Type B pancreatic cell (in vitro differentiated cells): ENCODE data around the gene VPS37B. TPM values are rescaled to one million over a fixed set of nuclear protein-coding genes. Genes with fewer than 3 reads are reported as not detected.

Experiments used
- DNase-seq: peaks from one replicate; pipeline ENCODE4 v3.0.0; 2021; ENCODE audit warnings: mixed read lengths; ENCODE audit not compliant: unreplicated experiment; ENCODE audit errors: extremely low spot score
- H3K27ac Mint-ChIP-seq: 2 replicates; pipeline ENCODE4 v1.8.0; 2021; ENCODE audit warnings: mild to moderate bottlenecking, mixed read lengths
- H3K27me3 Mint-ChIP-seq: 2 replicates; pipeline ENCODE4 v1.8.0; 2021; ENCODE audit warnings: mixed read lengths
- H3K36me3 Mint-ChIP-seq: 2 replicates; pipeline ENCODE4 v1.8.0; 2021; ENCODE audit warnings: mixed read lengths
- H3K4me1 Mint-ChIP-seq: one replicate; pipeline ENCODE4 v1.8.0; 2021; ENCODE audit warnings: mixed read lengths; ENCODE audit not compliant: unreplicated experiment
- H3K4me3 Mint-ChIP-seq: 2 replicates; pipeline ENCODE4 v1.8.0; 2021; ENCODE audit warnings: mild to moderate bottlenecking, mixed read lengths
- H3K9me3 Mint-ChIP-seq: 2 replicates; pipeline ENCODE4 v1.8.0; 2021; ENCODE audit warnings: mixed read lengths
- CTCF ChIP-seq: fragments of 200-600 bp; sonication (generic); conservative IDR thresholded peaks from 2 replicates; pipeline ENCODE4 v1.5.0; 2021; ENCODE audit warnings: antibody characterized with exemption, mild to moderate bottlenecking
- total RNA-seq: library from RNA; stranded (reverse); gene quantifications from 2 replicates; pipeline ENCODE4 v1.2.1, GENCODE V29; 2021; ENCODE audit warnings: low replicate concordance

The VPS37B gene
- total RNA-seq, 1 donor from 2014 or later, result 32.4 TPM

GRCh38 chr12:122839907-122840554, 55.9 kb downstream of the VPS37B start:
- Mint-ChIP-seq H3K27ac (peak overlapping the region; percentile 39), H3K9me3 (no peaks in the 10 kb centered on the region), H3K4me3 (no peak overlapping the region), H3K4me1 (peaks cover 41% of the 10 kb centered on the region), H3K36me3 (no peaks in the 10 kb centered on the region), H3K27me3 (peaks cover 7% of the 10 kb centered on the region)
- no peak for DNase-seq
- TF ChIP-seq CTCF, result no peak

- peaks cover 41% of the 10 kb centered on the region for H3K4me1 Mint-ChIP-seq
- peaks cover 10% of the 10 kb centered on the region for H3K27me3 Mint-ChIP-seq
- no peaks in the 10 kb centered on the region for H3K36me3 Mint-ChIP-seq
- no peaks in the 10 kb centered on the region for H3K9me3 Mint-ChIP-seq
- no peak for DNase-seq
- peak overlapping the region; percentile 6 for H3K4me3 Mint-ChIP-seq
- no peak for TF ChIP-seq CTCF
- H3K27ac Mint-ChIP-seq, result peak overlapping the region; percentile 89
These were observed 57.1 kb downstream of the VPS37B start for GRCh38 chr12:122838841-122839240.

- peak overlapping the region; percentile 93 for H3K4me3 Mint-ChIP-seq
- H3K36me3 Mint-ChIP-seq, result no peaks in the 10 kb centered on the region
- peaks cover 10% of the 10 kb centered on the region for H3K27me3 Mint-ChIP-seq
- no peaks in the 10 kb centered on the region for H3K9me3 Mint-ChIP-seq
- peak overlapping the region; percentile 89 for H3K27ac Mint-ChIP-seq
- DNase-seq, result no peak
- H3K4me1 Mint-ChIP-seq, result peaks cover 41% of the 10 kb centered on the region
- TF ChIP-seq CTCF, result no peak
These were observed 58.3 kb downstream of the VPS37B start for GRCh38 chr12:122837306-122838265.

GRCh38 chr12:122836027-122836921, 59.6 kb downstream of the VPS37B start:
- H3K27me3 Mint-ChIP-seq, result peaks cover 10% of the 10 kb centered on the region
- peak overlapping the region; percentile 86 for H3K27ac Mint-ChIP-seq
- no peaks in the 10 kb centered on the region for H3K9me3 Mint-ChIP-seq
- TF ChIP-seq CTCF, result no peak
- H3K4me1 Mint-ChIP-seq, result peaks cover 29% of the 10 kb centered on the region
- no peak for DNase-seq
- H3K36me3 Mint-ChIP-seq, result no peaks in the 10 kb centered on the region
- peak overlapping the region; percentile 93 for H3K4me3 Mint-ChIP-seq

GRCh38 chr12:122835750-122836026, 60.2 kb downstream of the VPS37B start:
- H3K9me3 Mint-ChIP-seq, result no peaks in the 10 kb centered on the region
- DNase-seq, result no peak
- no peak overlapping the region for H3K4me3 Mint-ChIP-seq
- H3K4me1 Mint-ChIP-seq, result peaks cover 26% of the 10 kb centered on the region
- no peak for TF ChIP-seq CTCF
- peak overlapping the region; percentile 86 for H3K27ac Mint-ChIP-seq
- no peaks in the 10 kb centered on the region for H3K36me3 Mint-ChIP-seq
- peaks cover 10% of the 10 kb centered on the region for H3K27me3 Mint-ChIP-seq
